ENCODE data around the gene SLX4IP. TPM values are rescaled to one million over a fixed set of nuclear protein-coding genes. Genes with fewer than 3 reads are reported as not detected.

Gene SLX4IP
- total RNA-seq, 1 experiment from 2014 or later, result 7.4 TPM

GRCh38 chr20:10557685-10558084, 122.6 kb downstream of the SLX4IP start (continued):
- TF ChIP-seq, protein P1, sequence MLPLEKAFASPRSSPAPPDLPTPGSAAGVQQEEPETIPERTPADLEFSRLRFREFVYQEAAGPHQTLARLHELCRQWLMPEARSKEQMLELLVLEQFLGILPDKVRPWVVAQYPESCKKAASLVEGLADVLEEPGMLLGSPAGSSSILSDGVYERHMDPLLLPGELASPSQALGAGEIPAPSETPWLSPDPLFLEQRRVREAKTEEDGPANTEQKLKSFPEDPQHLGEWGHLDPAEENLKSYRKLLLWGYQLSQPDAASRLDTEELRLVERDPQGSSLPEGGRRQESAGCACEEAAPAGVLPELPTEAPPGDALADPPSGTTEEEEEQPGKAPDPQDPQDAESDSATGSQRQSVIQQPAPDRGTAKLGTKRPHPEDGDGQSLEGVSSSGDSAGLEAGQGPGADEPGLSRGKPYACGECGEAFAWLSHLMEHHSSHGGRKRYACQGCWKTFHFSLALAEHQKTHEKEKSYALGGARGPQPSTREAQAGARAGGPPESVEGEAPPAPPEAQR (CRISPR knock-in tag; IDR thresholded peaks at IDR 0.05), result no peak

DNA sequence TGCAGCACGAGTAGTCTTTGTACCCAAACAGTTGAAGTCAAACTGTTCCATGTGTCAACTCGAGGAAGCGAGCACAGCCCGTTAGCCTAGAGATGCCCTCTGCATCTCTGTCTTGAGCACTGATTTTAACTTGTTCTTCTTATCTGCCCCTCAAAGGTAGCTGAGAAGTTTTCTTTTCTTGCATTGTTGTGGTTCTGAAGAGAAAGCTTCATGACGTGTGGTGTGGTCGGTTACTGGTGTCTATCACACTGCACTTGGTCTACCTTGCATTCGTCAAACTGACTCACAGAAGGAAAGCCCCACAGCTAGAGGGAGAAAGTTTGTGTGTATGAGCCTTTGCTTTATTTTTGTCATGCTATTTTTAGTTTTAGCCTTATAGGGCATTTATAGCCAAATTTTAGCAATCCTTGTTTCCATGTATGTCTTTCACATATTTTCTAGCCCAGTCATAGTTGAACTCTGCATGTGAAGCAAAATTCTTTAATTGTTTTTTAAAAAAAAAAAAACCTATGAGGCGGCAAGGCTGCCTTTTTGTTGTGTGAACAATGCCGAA, 123.6 kb downstream of the SLX4IP start:
- CTCF ChIA-PET, result interaction anchor here (0.7 to 1.7 kb wide), 3 partner anchors 9 to 1354 kb away, joined by 3 read pairs; no protein-coding TSS in a partner anchor
- Mint-ChIP-seq H3K27ac (peak overlapping the region; percentile 81), H3K9me3 (peaks cover 4% of the 10 kb centered on the region), H3K4me3 (no peak overlapping the region), H3K4me1 (peaks cover 45% of the 10 kb centered on the region), H3K27me3 (ENCODE audit: low read depth) (no peaks in the 10 kb centered on the region), H3K36me3 (peaks cover 4% of the 10 kb centered on the region)
- DNase-seq (ENCODE audit: low spot score) (no peak), ATAC-seq (no peak)
- TF ChIP-seq, protein P2, sequence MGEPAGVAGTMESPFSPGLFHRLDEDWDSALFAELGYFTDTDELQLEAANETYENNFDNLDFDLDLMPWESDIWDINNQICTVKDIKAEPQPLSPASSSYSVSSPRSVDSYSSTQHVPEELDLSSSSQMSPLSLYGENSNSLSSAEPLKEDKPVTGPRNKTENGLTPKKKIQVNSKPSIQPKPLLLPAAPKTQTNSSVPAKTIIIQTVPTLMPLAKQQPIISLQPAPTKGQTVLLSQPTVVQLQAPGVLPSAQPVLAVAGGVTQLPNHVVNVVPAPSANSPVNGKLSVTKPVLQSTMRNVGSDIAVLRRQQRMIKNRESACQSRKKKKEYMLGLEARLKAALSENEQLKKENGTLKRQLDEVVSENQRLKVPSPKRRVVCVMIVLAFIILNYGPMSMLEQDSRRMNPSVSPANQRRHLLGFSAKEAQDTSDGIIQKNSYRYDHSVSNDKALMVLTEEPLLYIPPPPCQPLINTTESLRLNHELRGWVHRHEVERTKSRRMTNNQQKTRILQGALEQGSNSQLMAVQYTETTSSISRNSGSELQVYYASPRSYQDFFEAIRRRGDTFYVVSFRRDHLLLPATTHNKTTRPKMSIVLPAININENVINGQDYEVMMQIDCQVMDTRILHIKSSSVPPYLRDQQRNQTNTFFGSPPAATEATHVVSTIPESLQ (CRISPR knock-in tag; IDR thresholded peaks at IDR 0.05), result no peak
- TF ChIP-seq, protein P3, sequence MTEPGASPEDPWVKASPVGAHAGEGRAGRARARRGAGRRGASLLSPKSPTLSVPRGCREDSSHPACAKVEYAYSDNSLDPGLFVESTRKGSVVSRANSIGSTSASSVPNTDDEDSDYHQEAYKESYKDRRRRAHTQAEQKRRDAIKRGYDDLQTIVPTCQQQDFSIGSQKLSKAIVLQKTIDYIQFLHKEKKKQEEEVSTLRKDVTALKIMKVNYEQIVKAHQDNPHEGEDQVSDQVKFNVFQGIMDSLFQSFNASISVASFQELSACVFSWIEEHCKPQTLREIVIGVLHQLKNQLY (CRISPR knock-in tag; IDR thresholded peaks at IDR 0.05), result no peak
- TF ChIP-seq USF2 (CRISPR knock-in tag; IDR thresholded peaks at IDR 0.05) (no peak), ELF4 (CRISPR knock-in tag; IDR thresholded peaks at IDR 0.05; ENCODE audit: low read depth) (no peak), FOXK1 (CRISPR knock-in tag; IDR thresholded peaks at IDR 0.05) (no peak), EMX1 (CRISPR knock-in tag; IDR thresholded peaks at IDR 0.05) (no peak), ZNF671 (CRISPR knock-in tag; IDR thresholded peaks at IDR 0.05) (no peak), CREB1 (CRISPR knock-in tag; IDR thresholded peaks at IDR 0.05) (no peak), MYBL2 (CRISPR knock-in tag; IDR thresholded peaks at IDR 0.05) (no peak)
- TF ChIP-seq, protein P4, sequence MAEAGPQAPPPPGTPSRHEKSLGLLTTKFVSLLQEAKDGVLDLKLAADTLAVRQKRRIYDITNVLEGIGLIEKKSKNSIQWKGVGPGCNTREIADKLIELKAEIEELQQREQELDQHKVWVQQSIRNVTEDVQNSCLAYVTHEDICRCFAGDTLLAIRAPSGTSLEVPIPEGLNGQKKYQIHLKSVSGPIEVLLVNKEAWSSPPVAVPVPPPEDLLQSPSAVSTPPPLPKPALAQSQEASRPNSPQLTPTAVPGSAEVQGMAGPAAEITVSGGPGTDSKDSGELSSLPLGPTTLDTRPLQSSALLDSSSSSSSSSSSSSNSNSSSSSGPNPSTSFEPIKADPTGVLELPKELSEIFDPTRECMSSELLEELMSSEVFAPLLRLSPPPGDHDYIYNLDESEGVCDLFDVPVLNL (CRISPR knock-in tag; IDR thresholded peaks at IDR 0.05; ENCODE audit: borderline replicate concordance, low read depth), result no peak
- POLR2A ChIA-PET, result no interaction called here

GRCh38 chr20:10559266-10559665, 124.2 kb downstream of the SLX4IP start:
- H3K27ac Mint-ChIP-seq, result no peak overlapping the region
- DNase-seq (ENCODE audit: low spot score) (no peak), ATAC-seq (no peak)
- no peak overlapping the region for H3K4me3 Mint-ChIP-seq
- POLR2A ChIA-PET, result no interaction called here
- peaks cover 45% of the 10 kb centered on the region for H3K4me1 Mint-ChIP-seq
- H3K27me3 Mint-ChIP-seq (ENCODE audit: low read depth), result no peaks in the 10 kb centered on the region
- H3K9me3 Mint-ChIP-seq, result peaks cover 4% of the 10 kb centered on the region
- H3K36me3 Mint-ChIP-seq, result peaks cover 4% of the 10 kb centered on the region
- CTCF ChIA-PET, result interaction anchor here (0.8 kb wide), 1 partner anchor 9 kb away, joined by 3 read pairs; no protein-coding TSS in a partner anchor
- TF ChIP-seq, protein P5, sequence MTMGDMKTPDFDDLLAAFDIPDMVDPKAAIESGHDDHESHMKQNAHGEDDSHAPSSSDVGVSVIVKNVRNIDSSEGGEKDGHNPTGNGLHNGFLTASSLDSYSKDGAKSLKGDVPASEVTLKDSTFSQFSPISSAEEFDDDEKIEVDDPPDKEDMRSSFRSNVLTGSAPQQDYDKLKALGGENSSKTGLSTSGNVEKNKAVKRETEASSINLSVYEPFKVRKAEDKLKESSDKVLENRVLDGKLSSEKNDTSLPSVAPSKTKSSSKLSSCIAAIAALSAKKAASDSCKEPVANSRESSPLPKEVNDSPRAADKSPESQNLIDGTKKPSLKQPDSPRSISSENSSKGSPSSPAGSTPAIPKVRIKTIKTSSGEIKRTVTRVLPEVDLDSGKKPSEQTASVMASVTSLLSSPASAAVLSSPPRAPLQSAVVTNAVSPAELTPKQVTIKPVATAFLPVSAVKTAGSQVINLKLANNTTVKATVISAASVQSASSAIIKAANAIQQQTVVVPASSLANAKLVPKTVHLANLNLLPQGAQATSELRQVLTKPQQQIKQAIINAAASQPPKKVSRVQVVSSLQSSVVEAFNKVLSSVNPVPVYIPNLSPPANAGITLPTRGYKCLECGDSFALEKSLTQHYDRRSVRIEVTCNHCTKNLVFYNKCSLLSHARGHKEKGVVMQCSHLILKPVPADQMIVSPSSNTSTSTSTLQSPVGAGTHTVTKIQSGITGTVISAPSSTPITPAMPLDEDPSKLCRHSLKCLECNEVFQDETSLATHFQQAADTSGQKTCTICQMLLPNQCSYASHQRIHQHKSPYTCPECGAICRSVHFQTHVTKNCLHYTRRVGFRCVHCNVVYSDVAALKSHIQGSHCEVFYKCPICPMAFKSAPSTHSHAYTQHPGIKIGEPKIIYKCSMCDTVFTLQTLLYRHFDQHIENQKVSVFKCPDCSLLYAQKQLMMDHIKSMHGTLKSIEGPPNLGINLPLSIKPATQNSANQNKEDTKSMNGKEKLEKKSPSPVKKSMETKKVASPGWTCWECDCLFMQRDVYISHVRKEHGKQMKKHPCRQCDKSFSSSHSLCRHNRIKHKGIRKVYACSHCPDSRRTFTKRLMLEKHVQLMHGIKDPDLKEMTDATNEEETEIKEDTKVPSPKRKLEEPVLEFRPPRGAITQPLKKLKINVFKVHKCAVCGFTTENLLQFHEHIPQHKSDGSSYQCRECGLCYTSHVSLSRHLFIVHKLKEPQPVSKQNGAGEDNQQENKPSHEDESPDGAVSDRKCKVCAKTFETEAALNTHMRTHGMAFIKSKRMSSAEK (CRISPR knock-in tag; IDR thresholded peaks at IDR 0.05; ENCODE audit: borderline replicate concordance), result no peak
- TF ChIP-seq, protein P6, sequence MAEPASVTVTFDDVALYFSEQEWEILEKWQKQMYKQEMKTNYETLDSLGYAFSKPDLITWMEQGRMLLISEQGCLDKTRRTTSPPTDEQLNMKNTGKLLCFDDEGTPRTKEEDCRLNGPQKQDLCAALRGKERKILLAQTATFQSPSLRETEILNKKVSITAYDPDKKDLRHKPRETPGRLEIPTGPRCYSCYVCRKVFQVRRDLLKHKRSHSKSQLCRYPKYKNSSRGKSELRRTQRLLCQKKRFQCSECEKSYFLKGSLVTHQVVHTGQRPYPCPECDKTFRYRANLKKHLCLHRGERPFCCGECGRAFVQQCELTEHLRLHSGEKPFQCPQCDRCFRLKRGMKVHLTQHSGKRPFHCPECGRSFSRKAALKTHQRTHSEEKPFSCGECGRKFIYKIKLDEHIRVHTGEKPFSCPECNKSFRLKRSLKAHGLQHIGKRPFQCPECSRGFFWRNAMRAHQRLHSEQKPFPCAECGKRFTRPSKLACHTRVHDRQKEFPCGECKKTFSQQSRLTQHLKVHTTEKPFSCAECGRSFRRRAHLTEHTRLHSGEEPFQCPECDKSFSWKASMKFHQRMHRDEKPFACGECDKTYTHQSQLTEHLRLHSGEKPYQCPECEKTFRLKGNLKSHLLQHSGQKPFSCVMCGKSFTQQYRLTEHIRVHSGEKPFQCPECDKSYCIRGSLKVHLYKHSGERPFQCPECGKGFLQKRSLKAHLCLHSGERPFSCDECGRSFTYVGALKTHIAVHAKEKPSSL (CRISPR knock-in tag; conservative IDR thresholded peaks at IDR 0.05), result no peak
- TF ChIP-seq, protein P7, sequence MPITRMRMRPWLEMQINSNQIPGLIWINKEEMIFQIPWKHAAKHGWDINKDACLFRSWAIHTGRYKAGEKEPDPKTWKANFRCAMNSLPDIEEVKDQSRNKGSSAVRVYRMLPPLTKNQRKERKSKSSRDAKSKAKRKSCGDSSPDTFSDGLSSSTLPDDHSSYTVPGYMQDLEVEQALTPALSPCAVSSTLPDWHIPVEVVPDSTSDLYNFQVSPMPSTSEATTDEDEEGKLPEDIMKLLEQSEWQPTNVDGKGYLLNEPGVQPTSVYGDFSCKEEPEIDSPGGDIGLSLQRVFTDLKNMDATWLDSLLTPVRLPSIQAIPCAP (CRISPR knock-in tag; IDR thresholded peaks at IDR 0.05), result no peak
- TF ChIP-seq NFE2L1 (CRISPR knock-in tag; IDR thresholded peaks at IDR 0.05) (no peak), PREB (CRISPR knock-in tag; IDR thresholded peaks at IDR 0.05; ENCODE audit: borderline replicate concordance) (no peak), NR2C2 (CRISPR knock-in tag; IDR thresholded peaks at IDR 0.05) (no peak)

Measured in WTC11 (cell line).